ENCODE measurements around the gene PLD1.

PLD1 gene

DNA sequence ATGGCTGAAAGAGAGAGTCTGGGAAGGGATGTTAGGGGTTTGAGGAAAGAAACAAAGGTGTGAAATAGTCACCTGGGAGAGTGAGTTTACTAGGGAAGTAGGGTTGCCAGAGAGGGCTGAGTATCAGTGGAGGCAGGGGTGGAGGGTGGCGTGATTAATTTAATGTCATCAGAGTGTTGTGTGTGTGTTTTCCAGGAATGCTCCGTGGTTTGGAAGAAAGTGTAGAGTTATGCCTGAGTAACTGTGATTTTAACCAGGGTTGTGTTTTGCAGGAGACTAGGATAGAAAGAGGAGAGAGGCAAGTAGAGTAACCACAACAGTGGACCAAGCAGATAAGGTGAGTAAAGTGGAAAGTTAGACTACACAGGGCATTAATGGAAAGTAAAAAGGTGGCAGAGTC, 27.2 kb downstream of the PLD1 start:
- DNase-seq (ENCODE audit: low read depth in 1 of 2, low spot score in 1 of 2): no peak
- H3K27me3 ChIP-seq (ENCODE audit: insufficient read depth, poor library complexity, severe bottlenecking): no peaks in the 10 kb centered on the region
- TF ChIP-seq SPI1 (IDR thresholded peaks at IDR 0.05; ENCODE audit: borderline replicate concordance, low read depth): no peak
- no peak for TF ChIP-seq POLR2AphosphoS5 (IDR thresholded peaks at IDR 0.05; ENCODE audit: low read depth)
- TF ChIP-seq GABPA (IDR thresholded peaks at IDR 0.05; ENCODE audit: low read depth): no peak
- TF ChIP-seq, protein P1, sequence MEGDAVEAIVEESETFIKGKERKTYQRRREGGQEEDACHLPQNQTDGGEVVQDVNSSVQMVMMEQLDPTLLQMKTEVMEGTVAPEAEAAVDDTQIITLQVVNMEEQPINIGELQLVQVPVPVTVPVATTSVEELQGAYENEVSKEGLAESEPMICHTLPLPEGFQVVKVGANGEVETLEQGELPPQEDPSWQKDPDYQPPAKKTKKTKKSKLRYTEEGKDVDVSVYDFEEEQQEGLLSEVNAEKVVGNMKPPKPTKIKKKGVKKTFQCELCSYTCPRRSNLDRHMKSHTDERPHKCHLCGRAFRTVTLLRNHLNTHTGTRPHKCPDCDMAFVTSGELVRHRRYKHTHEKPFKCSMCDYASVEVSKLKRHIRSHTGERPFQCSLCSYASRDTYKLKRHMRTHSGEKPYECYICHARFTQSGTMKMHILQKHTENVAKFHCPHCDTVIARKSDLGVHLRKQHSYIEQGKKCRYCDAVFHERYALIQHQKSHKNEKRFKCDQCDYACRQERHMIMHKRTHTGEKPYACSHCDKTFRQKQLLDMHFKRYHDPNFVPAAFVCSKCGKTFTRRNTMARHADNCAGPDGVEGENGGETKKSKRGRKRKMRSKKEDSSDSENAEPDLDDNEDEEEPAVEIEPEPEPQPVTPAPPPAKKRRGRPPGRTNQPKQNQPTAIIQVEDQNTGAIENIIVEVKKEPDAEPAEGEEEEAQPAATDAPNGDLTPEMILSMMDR (IDR thresholded peaks at IDR 0.05; ENCODE audit: insufficient read depth, low read length): no peak
- TF ChIP-seq, protein P2, sequence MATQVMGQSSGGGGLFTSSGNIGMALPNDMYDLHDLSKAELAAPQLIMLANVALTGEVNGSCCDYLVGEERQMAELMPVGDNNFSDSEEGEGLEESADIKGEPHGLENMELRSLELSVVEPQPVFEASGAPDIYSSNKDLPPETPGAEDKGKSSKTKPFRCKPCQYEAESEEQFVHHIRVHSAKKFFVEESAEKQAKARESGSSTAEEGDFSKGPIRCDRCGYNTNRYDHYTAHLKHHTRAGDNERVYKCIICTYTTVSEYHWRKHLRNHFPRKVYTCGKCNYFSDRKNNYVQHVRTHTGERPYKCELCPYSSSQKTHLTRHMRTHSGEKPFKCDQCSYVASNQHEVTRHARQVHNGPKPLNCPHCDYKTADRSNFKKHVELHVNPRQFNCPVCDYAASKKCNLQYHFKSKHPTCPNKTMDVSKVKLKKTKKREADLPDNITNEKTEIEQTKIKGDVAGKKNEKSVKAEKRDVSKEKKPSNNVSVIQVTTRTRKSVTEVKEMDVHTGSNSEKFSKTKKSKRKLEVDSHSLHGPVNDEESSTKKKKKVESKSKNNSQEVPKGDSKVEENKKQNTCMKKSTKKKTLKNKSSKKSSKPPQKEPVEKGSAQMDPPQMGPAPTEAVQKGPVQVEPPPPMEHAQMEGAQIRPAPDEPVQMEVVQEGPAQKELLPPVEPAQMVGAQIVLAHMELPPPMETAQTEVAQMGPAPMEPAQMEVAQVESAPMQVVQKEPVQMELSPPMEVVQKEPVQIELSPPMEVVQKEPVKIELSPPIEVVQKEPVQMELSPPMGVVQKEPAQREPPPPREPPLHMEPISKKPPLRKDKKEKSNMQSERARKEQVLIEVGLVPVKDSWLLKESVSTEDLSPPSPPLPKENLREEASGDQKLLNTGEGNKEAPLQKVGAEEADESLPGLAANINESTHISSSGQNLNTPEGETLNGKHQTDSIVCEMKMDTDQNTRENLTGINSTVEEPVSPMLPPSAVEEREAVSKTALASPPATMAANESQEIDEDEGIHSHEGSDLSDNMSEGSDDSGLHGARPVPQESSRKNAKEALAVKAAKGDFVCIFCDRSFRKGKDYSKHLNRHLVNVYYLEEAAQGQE (IDR thresholded peaks at IDR 0.05; ENCODE audit: insufficient replicate concordance, low read depth): no peak
- H3K4me3 ChIP-seq (replicated peaks; ENCODE audit: insufficient read depth, low read length): no peak overlapping the region
- H3K27ac ChIP-seq (replicated peaks): no peak overlapping the region

DNA sequence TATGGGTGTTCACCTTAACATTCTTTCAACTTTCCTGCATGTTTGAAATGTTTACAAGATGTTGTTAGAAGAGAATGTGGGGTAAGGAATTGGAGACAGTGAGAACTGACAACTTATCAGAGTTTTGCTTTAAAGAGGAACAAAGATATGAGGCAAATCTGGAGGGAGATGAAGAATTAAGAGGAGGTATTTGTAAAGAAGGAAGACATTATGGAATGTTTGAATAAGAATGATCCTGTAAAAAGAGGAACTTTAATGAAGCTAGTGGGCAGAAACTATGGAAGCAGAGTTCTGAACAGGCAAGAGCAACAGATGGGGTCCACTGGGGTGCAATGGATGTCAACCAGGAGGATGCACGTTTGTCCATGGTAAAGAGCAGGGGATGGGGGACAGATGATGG, 27.7 kb downstream of the PLD1 start:
- H3K27me3 ChIP-seq (ENCODE audit: insufficient read depth, poor library complexity, severe bottlenecking): no peaks in the 10 kb centered on the region
- no peak overlapping the region for H3K4me3 ChIP-seq (replicated peaks; ENCODE audit: insufficient read depth, low read length)
- TF ChIP-seq, protein P2 (IDR thresholded peaks at IDR 0.05; ENCODE audit: insufficient replicate concordance, low read depth): no peak
- TF ChIP-seq GABPA (IDR thresholded peaks at IDR 0.05; ENCODE audit: low read depth) (no peak), POLR2AphosphoS5 (IDR thresholded peaks at IDR 0.05; ENCODE audit: low read depth) (no peak), SPI1 (IDR thresholded peaks at IDR 0.05; ENCODE audit: borderline replicate concordance, low read depth) (no peak)
- TF ChIP-seq, protein P1 (IDR thresholded peaks at IDR 0.05; ENCODE audit: insufficient read depth, low read length): no peak
- no peak for DNase-seq (ENCODE audit: low read depth in 1 of 2, low spot score in 1 of 2)
- H3K27ac ChIP-seq (replicated peaks): no peak overlapping the region

DNA sequence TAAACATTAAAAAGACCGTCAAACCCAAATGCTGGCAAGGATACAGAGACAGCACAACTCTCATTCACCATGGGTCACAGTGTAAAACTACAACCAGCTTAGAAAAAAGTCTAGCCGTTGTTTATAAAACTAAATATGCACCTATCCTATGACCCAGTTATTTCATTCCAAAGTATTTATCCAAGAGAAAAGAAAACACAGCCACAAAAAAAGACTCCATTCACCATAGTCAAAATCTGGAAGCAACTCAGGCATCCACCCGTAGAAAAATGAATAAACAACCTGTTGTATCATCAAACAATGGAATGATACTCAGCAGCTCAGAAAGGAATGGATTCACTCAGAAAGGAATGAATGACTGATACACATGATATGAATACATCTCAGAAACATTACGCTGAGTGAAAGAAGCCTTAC, 28.6 kb downstream of the PLD1 start:
- no peak overlapping the region for H3K4me3 ChIP-seq (replicated peaks; ENCODE audit: insufficient read depth, low read length)
- TF ChIP-seq SPI1 (IDR thresholded peaks at IDR 0.05; ENCODE audit: borderline replicate concordance, low read depth) (no peak), POLR2AphosphoS5 (IDR thresholded peaks at IDR 0.05; ENCODE audit: low read depth) (no peak)
- TF ChIP-seq, protein P2 (IDR thresholded peaks at IDR 0.05; ENCODE audit: insufficient replicate concordance, low read depth): no peak
- no peak for DNase-seq (ENCODE audit: low read depth in 1 of 2, low spot score in 1 of 2)
- H3K27ac ChIP-seq (replicated peaks): no peak overlapping the region
- no peaks in the 10 kb centered on the region for H3K27me3 ChIP-seq (ENCODE audit: insufficient read depth, poor library complexity, severe bottlenecking)

All from HL-60 (cell line).